GM19438 (cell line): ENCODE measurements around the gene SULT1A2.
A peak's percentile ranks its signal among the peaks of the same experiment; 100 is the strongest.
"Not testable (repeated sequence)": the region's sequence is repeated elsewhere in the genome, so short reads cannot be mapped to it uniquely, and the experiment has no call there.

ENCODE experiments used
- ATAC-seq: cut with Tn5 transposase; IDR thresholded peaks from one replicate; pipeline ENCODE4 v1.9.1; 2021; ENCODE audit warnings: low read depth; ENCODE audit not compliant: unreplicated experiment

The SULT1A2 gene

DNA sequence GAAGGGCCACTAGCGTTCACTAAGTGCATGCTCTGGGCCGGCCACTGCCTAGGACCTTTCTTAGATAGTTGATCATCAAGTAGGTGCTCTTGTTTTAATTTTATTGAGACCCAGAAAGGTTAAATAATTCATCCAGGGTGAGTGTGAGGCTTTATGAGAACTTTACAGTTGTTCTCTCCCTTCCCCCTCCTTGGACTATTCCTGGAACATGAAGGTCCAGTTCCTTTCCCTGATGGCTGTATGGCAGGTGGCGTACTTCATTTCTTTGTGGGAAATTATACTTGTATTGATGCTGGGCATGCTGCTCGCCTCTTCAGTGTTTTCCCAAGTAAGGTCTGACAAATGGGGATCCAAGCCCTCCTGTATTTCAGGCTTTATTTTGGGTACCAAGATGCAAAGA, 34.7 kb downstream of the SULT1A2 start:
- ATAC-seq, result no peak

DNA sequence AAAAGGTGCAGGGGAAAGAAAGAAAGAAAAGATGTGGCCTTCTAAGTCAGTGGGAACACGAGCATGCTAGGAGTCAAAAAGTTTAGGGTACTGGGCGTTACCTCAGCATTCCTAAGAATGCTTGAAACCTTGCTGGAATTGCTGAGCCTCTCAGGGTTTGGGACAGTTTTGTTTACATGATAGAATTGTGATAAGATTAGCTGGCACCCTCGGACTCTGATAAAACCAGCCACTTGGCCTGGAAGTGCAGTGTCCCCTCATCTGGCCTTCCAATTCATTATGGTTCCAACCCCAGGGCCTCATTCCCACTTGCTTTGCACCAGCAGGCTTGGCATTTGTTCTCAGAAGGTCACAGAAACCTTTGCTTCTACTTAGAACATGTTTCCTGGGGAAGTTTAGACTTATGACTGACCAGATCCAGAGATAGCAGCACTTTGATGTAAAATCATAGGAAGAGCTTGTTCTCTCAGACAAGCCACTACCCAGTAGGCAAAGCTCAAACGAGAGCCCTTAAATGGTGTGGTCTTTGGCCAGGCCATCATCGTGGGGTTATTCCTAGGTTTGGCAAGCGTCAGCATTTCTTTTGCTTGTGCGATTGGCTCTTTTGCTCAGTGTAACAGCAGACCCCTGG, 35.2 kb downstream of the SULT1A2 start:
- ATAC-seq, result no peak

DNA sequence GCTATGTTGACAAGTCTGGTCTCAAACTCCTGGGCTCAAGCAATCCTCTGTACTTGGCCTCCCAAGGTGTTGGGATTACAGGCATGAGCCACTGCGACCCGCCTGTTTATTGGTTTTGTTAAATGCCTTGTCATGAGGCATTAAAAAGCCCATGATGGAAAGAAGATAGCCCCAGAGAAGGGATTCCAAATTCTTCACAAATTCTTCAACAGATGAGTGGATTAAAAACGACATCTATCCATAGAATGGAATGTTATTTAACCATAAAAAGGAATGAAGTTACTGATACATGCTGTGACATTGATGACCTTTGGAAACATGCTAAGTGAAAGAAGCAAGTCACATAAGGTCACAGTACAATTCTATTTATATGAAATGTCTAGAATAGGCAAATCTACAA, 38.4 kb downstream of the SULT1A2 start:
- no peak for ATAC-seq

DNA sequence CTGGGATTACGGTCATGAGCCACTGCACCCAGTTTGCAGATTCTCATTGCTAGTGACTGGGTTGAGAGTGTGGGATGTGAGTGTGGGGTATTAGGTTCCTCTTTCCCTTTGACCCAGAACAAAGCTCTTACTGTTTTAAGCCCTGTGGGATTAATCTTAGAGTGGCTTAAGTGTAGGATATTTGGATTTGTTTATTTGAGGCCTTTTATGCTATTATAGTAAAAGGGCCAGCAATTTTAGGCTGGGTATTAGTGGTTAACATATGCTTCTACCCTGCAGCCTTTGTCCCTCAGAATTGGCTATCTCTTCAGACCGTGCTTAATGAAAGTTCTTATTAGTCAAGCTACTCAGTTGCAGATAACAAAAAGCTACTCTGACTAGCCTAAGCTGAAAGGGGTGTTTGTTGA, 39.9 kb downstream of the SULT1A2 start:
- no peak for ATAC-seq

DNA sequence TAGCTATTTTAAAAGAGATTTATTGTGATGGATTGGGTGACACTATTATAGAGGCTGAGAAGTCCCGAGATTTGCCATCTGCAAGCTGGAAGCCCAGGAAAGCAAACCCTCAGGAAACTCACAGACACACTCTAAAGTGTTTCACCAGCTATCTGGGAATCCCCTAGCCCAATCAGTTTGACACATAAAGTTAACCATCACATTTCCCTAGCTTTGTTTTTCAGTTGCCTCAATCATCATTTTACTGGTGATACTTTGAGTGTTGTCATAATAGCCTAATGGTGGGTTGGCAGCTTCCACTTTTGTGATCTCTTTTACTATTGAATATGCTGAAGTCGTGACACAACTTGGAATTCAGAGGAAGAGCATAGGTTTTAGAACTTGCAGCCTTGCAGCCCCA, 41.3 kb downstream of the SULT1A2 start:
- ATAC-seq, result no peak

DNA sequence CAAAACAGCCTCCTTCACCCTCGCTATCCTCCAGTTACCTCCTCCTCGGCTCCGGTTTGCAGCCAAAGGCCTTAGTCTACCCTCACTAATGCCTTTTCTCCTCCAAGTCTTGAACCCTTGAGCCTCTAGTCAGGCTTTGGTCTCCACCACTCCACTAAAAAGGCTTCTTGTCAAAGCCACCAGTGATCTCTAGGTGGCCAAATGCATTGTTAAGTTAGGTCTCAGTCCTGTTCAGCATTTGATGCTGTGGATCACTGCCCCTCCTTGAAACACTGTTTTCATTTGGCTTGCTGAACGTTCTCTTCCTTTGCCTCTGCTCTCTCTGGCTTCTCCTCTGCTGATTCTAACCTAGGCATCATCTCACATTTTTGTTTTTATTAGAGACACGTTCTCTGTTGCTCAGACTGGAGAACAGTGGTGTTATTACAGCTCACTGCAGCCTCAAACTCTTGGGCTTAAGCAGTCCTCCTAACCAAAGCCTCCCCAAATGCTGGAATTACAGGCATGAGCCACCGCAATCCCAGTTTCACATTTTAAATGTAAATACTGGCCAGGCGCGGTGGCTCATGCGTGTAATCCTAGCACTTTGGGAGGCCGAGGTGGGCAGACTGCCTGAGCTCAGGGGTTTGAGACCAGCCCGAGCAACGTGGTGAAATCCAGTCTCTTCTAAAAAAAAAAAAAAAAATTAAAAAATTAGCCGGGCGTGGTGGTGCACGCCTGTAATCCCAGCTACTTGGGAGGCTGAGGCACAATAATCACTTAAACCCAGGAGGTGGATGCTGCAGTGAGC, 42.0 kb downstream of the SULT1A2 start:
- no peak for ATAC-seq

DNA sequence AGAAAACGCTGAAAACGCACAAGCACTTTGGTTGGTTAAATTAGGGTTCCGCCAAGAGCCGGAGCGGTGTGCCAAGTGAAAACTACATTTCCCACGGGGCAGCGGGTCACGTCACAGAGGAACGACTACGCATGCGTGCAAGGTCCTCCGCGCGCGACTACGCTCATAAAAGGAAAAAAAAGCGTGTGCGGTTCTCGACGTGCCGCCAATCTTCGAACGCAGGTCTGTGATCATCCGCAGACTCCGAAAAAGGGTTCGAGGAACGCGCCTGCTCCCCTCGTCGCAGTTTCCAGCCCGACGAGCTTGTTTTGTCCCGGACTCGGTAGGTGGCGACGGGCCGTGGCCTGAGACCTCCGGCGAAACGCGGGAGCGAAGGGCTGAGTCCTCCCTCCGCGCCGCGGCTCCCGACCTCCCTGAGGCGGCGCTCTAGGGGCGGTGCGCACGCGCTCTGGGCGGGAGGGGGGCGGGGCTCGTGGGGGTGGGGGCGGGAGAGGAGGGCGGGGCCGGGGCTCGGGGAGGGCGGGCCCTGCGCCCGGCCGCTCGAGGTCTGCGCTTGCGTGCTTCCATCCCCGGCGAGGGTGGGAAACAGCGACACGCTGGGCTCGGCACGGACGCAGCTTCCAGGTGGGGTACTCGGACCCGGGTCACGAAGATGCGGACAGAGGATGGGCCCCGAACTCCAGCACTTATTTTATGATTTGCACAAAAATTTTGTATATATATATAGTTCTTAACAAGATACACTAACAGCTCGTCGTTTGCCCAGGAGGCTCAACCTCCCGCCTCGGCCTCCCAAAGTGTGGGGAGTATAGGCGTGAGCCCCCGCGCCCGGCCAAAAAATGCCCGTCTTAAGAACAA, 42.8 kb downstream of the SULT1A2 start, which contains the start of gene SGF29:
TSS of gene SGF29 (plus strand) at position 145 of the 858 bp plus-strand sequence. CDS start 27,150 bp downstream, outside the sequence.
- peak; percentile 75 for ATAC-seq

DNA sequence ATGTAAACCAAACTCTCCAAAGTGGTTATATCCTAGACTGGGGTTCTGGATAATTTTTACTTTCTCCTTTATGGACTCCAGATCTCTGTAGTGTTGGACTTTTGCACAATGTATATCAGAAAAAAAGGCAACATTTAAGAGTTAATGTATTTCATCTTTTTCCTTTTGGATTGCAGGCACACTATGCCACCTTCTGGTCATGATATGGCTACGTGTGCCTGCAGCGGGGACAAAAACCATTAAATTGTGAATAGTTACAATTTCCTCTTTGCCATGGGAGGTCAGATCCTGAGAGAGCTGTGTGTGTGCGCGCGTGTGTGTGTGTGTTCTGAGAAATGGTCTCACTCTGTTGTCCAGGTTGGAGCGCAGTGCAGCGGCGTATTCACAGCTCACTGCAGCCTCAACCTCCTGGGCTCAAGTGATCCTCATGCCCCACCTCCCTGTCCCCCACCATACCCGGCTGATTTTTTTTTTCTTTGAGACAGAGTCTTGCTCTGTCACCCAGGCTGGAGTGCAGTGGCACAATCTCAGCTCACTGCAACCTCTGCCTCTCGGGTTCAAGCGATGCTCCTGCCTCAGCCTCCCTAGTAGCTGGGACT, 47.5 kb downstream of the SULT1A2 start:
- no peak for ATAC-seq

DNA sequence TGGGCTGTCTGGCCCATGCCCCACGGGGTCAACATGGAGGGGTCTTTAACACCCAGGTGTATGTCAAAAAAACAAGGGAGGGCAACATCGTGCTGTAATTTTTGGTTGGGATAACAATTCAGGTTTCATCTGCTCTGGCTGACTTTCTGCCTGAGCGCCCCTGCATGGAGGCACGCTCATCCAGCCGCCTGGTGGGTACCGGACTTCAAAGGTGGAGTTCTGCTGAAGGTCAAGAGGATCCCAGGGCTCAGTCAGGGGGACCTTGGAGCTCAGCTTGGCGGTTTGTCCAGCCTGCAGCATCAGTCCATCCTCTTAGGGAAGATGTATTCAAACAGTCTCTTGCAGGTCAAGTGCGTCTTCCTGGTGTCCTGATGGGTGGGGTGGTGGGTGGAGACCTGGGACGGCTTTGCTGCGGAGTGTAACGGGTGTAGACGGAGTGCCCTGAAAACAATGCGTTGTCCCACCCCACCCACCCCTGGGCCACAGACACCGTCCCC, 48.5 kb downstream of the SULT1A2 start:
- no peak for ATAC-seq

DNA sequence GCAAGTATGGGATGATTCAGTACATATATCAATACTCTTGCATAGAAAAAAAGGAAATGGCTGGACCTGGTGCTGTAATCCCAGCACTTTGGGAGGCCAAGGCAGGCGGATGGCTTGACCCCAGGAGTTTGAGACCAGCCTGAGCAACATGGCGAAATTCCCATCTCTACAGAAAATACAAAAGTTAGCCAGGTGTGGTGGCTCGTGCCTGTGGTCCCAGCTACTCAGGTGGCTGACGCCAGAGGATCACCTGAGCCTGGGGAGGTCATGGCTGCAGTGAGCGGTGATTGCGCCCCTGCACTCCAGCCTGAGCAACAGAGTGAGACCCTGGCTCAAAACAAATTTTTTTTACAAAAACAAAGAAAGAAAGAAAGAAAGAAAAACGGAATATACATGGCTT, 50.2 kb downstream of the SULT1A2 start:
- no peak for ATAC-seq

DNA sequence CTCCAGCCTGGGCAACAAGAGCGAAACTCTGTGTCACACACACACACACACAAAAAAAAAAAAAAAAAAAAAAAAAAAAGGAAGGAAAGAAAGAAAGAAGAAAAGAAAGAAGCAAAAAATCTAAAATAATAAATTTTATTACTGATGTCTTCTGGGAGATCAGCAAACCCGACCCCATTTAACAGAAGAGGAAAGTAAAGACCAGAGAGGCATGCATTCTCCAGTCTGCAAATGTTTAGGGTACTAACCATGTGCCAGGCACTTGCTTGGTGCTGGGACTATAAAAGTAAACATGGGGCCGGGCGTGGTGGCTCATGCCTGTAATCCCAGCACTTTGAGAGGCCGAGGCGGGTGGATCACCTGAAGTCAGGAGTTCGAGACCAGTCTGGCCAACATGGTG, 50.9 kb downstream of the SULT1A2 start:
- ATAC-seq, result not testable (repeated sequence)

DNA sequence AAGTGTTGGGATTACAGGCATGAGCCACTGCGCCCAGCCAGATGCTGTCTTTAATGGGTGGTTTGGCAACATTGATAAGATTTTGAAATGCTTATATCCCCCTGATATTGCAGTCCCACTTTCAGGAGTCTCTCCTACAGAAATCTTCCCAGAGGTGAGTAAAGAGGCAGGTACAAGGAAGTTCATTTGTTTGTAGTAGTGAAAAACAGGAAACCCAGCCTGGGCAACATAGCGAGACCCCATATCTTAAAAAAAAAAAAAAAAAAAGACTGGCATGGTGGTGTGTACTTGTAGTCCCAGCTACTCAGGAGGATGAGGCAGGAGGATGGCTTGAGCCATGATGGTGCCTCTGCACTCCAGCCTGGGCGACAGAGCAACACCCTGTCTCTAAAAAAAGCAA, 51.9 kb downstream of the SULT1A2 start:
- ATAC-seq, result no peak

DNA sequence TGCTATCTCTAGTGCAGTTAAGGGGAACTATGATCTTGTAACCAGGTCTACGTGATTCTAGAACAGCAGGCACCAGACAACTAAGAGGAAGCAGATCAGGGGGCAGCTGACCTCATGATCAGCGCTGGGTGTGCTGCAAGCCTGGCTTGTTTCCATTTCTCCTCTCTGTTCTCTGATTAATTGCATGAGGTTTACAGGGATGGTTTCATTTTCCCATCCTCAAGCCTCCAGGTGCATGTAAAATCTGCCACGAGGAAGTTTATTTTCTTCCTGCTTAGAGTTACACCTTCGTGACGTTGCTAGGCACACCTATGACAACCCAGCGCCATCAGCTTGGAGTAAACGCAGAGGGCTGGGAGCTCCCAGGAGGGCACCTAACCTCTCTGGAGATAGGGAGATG, 53.8 kb downstream of the SULT1A2 start:
- no peak for ATAC-seq

DNA sequence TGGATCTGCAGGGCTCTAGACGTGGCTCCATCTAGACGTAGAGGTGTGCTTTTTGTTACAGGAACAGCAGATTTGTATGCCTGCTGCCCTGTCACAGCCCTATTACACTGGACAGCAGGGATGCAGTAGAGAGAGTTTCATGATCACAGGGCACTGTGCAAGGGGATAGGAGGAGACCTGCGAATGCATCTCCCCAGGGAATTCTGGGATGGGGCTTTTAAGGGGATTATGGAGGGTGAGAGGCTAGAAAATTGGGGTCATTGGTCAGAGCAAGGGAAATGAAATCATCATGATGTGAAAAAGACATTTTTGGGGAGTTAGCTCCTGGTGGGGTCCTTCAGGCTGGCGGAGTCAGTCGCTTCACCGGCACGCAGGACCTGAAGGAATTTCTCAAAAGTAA, 54.2 kb downstream of the SULT1A2 start:
- ATAC-seq, result no peak
